HepG2 (cell line): Measurements from ENCODE around the gene WNT1. TPM values are rescaled to one million over a fixed set of nuclear protein-coding genes. Genes with fewer than 3 reads are reported as not detected.
A peak's percentile ranks its signal among the peaks of the same experiment; 100 is the strongest.

Experiments
- CBX2 ChIP-seq, 2 experiments: fragments of 200-600 bp in 1 of 2; sonication (generic); formaldehyde crosslinking in 1 of 2; IDR thresholded peaks; 2 replicates each; pipeline versions ENCODE4 v1.7.0 to v1.8.1; 2018 to 2022; ENCODE audit warnings: low read depth in 2 of 2, low read length in 1 of 2, mild to moderate bottlenecking in 1 of 2, missing genetic modification reagents in 1 of 2
- CSRNP2 ChIP-seq: sonication (generic); formaldehyde crosslinking; conservative IDR thresholded peaks from 2 replicates; pipeline ENCODE4 v1.8.0; 2022; ENCODE audit warnings: low read depth, missing genetic modification reagents
- FOXO4 ChIP-seq: sonication (generic); formaldehyde crosslinking; conservative IDR thresholded peaks from 2 replicates; pipeline ENCODE4 v1.8.1; 2023; ENCODE audit warnings: missing genetic modification reagents
- GZF1 ChIP-seq: sonication (generic); formaldehyde crosslinking; IDR thresholded peaks from 2 replicates; pipeline ENCODE4 v1.5.1; 2020; ENCODE audit warnings: mild to moderate bottlenecking, missing genetic modification reagents
- HDAC2 ChIP-seq: sonication (generic); formaldehyde crosslinking; IDR thresholded peaks from 2 replicates; pipeline ENCODE4 v1.4.0; 2020; ENCODE audit warnings: missing genetic modification reagents
- HINFP ChIP-seq: sonication (generic); formaldehyde crosslinking; IDR thresholded peaks from 2 replicates; pipeline ENCODE4 v1.4.0; 2020; ENCODE audit warnings: low read depth, mild to moderate bottlenecking, missing genetic modification reagents
- NPAS2 ChIP-seq: sonication (generic); formaldehyde crosslinking; IDR thresholded peaks from 2 replicates; pipeline ENCODE4 v1.8.0; 2022; ENCODE audit warnings: mild to moderate bottlenecking, missing genetic modification reagents, borderline replicate concordance
- SKI ChIP-seq: fragments of 450-650 bp; IDR thresholded peaks from one replicate; pipeline ENCODE4 v1.6.1; 2018; ENCODE audit warnings: mild to moderate bottlenecking; ENCODE audit not compliant: partially characterized antibody
- TFAP4 ChIP-seq: sonication (generic); IDR thresholded peaks from 2 replicates; pipeline ENCODE4 v1.6.1; 2016; ENCODE audit warnings: low read depth, borderline replicate concordance
- TFDP1 ChIP-seq: IDR thresholded peaks from 2 replicates; pipeline ENCODE4 v1.6.1; 2016; ENCODE audit warnings: missing compliant biosample characterization, missing genetic modification reagents, borderline replicate concordance
- THYN1 ChIP-seq: sonication (generic); formaldehyde crosslinking; IDR thresholded peaks from 2 replicates; pipeline ENCODE4 v1.8.1; 2023; ENCODE audit warnings: low read depth, mild to moderate bottlenecking, moderate library complexity, missing genetic modification reagents, borderline replicate concordance
- ZBTB49 ChIP-seq: sonication (generic); formaldehyde crosslinking; IDR thresholded peaks from 2 replicates; pipeline ENCODE4 v1.4.0; 2020; ENCODE audit warnings: missing genetic modification reagents, borderline replicate concordance
- ZNF101 ChIP-seq: sonication (generic); formaldehyde crosslinking; IDR thresholded peaks from 2 replicates; pipeline ENCODE4 v1.4.0; 2020; ENCODE audit warnings: mild to moderate bottlenecking, low read depth, missing genetic modification reagents, borderline replicate concordance
- ZNF136 ChIP-seq: sonication (generic); formaldehyde crosslinking; IDR thresholded peaks from 2 replicates; pipeline ENCODE4 v1.8.1; 2022; ENCODE audit warnings: low read depth, mild to moderate bottlenecking, moderate library complexity, missing genetic modification reagents
- ZNF33A ChIP-seq: sonication (generic); formaldehyde crosslinking; IDR thresholded peaks from 2 replicates; pipeline ENCODE4 v1.5.1; 2020; ENCODE audit warnings: missing genetic modification reagents, mild to moderate bottlenecking, moderate library complexity, borderline replicate concordance
- ZNF430 ChIP-seq: sonication (generic); formaldehyde crosslinking; IDR thresholded peaks from 2 replicates; pipeline ENCODE4 v1.9.0; 2021; ENCODE audit warnings: mild to moderate bottlenecking, missing genetic modification reagents
- ZNF605 ChIP-seq: sonication (generic); formaldehyde crosslinking; IDR thresholded peaks from 2 replicates; pipeline ENCODE4 v1.8.0; 2022; ENCODE audit warnings: mild to moderate bottlenecking, missing genetic modification reagents
- ZNF703 ChIP-seq: sonication (generic); formaldehyde crosslinking; IDR thresholded peaks from 2 replicates; pipeline ENCODE4 v1.5.1; 2020; ENCODE audit warnings: missing genetic modification reagents, mild to moderate bottlenecking, moderate library complexity, borderline replicate concordance
- ZNF781 ChIP-seq: sonication (generic); formaldehyde crosslinking; IDR thresholded peaks from 2 replicates; pipeline ENCODE4 v1.5.1; 2020; ENCODE audit warnings: borderline replicate concordance, mild to moderate bottlenecking, missing genetic modification reagents; ENCODE audit errors: not compliant biosample characterization
- polyA plus RNA-seq, 8 experiments: library from polyadenylated mRNA; depleted of rRNA in 3 of 8; stranded (reverse) in 7 of 8; unstranded in 1 of 8; fragments of >200 nt; fragmentation: Illumina TruSeq in 4 of 8; extraction: Trizol in 4 of 8; gene quantifications; 2 replicates each; pipeline versions ENCODE4 v1.2.1 to v1.2.3, GENCODE V29; 2011 to 2016; ENCODE audit warnings: low read depth in 4 of 8, missing spikeins in 1 of 8, mixed read lengths in 1 of 8; ENCODE audit not compliant: insufficient read depth in 1 of 8
- total RNA-seq, 5 experiments: library from RNA; depleted of rRNA; stranded (reverse); fragments of >200 nt; fragmentation: Illumina TruSeq; extraction: Trizol; gene quantifications; 2 replicates each; pipeline ENCODE4 v1.2.3, GENCODE V29; 2016; ENCODE audit warnings: low read depth in 1 of 5

Gene WNT1
- total and polyA plus RNA-seq, 2 of the 13 experiments (the other 11 are each of a cell fraction or from before 2014, with no cell fraction given) = not detected

GRCh38 chr12:48980389-48980952 lies 2.3 kb downstream of the WNT1 start (continued):
- TF ChIP-seq THYN1 (CRISPR knock-in tag) = no peak
- no peak for TF ChIP-seq ZNF33A (CRISPR knock-in tag)
- no peak for TF ChIP-seq GZF1 (CRISPR knock-in tag)
- peak; percentile 37; the same call in 1 of the 2 replicates for TF ChIP-seq TFDP1 (CRISPR knock-in tag)
- no peak for TF ChIP-seq SKI
- no peak for TF ChIP-seq HINFP (CRISPR knock-in tag)
- TF ChIP-seq CSRNP2 (CRISPR knock-in tag) = no peak
- no peak for TF ChIP-seq ZNF430
- TF ChIP-seq NPAS2 (CRISPR knock-in tag) = no peak
- TF ChIP-seq FOXO4 = no peak
- TF ChIP-seq ZNF136 = no peak
- no peak for TF ChIP-seq TFAP4
- TF ChIP-seq ZNF781 (CRISPR knock-in tag) = no peak
- TF ChIP-seq CBX2 (IDR thresholded peaks at IDR 0.05; ENCODE audit: low read depth, low read length) = no peak
- TF ChIP-seq CBX2 (CRISPR knock-in tag; IDR thresholded peaks at IDR 0.05; ENCODE audit: low read depth) = no peak
- TF ChIP-seq ZBTB49 = no peak
- TF ChIP-seq ZNF605 = peak; percentile 70; the same call in 1 of the 2 replicates
- no peak for TF ChIP-seq ZNF703 (CRISPR knock-in tag)
- 0 out of 2 replicates have a peak, but pooled peaks have one; percentile 50 for TF ChIP-seq ZNF101 (CRISPR knock-in tag)
- TF ChIP-seq HDAC2 (CRISPR knock-in tag) = no peak
